GM18505 (cell line): Measurements from ENCODE around the gene HOXB6.

ENCODE experiments used
- ATAC-seq: cut with Tn5 transposase; IDR thresholded peaks from one replicate; pipeline ENCODE4 v1.9.1; 2021; ENCODE audit not compliant: unreplicated experiment
- POLR2A ChIP-seq: IDR thresholded peaks from 4 replicates; pipeline ENCODE4 v1.6.1; 2011; ENCODE audit warnings: borderline replicate concordance; ENCODE audit not compliant: insufficient read depth, insufficient read length; ENCODE audit errors: extremely low read depth

Gene HOXB6

DNA sequence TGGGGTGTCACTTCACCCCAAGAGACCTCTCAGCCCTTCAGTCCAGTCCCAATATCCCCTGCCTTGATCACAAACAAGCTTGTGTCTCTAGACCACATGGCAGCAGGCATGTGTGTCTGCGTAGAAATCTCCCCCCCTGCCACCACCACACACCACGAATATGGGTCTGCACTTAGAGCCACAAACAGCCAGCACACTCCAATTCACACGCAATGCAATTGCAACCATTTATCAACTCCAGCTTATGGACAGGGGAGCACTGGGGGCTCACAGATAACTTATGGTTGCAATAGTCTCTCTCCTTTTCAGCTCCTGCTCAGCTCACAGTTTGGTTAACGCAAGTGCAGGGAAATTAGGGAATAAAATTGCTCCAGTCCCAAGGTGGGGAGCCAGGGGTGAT lies 18.8 kb upstream of the HOXB6 start:
- ATAC-seq: no peak
- no peak for TF ChIP-seq POLR2A

DNA sequence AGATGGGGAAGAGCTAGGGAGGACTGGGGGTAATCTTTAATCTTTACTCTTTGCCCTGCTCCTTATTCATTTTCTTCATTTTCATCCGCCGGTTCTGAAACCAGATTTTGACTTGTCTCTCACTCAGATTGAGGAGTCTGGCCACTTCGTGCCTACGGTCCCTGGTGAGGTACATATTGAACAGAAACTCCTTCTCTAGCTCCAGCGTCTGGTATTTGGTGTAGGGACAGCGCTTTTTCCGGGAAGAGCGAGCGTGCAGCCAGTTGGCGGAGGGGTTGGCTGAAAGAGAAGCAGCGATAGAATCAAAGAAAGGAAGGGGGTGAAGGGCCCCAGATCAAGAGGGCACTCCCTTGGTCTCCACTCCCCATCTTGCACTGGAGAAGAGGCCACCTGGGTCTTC lies 18.1 kb upstream of the HOXB6 start:
- no peak for ATAC-seq
- no peak for TF ChIP-seq POLR2A

DNA sequence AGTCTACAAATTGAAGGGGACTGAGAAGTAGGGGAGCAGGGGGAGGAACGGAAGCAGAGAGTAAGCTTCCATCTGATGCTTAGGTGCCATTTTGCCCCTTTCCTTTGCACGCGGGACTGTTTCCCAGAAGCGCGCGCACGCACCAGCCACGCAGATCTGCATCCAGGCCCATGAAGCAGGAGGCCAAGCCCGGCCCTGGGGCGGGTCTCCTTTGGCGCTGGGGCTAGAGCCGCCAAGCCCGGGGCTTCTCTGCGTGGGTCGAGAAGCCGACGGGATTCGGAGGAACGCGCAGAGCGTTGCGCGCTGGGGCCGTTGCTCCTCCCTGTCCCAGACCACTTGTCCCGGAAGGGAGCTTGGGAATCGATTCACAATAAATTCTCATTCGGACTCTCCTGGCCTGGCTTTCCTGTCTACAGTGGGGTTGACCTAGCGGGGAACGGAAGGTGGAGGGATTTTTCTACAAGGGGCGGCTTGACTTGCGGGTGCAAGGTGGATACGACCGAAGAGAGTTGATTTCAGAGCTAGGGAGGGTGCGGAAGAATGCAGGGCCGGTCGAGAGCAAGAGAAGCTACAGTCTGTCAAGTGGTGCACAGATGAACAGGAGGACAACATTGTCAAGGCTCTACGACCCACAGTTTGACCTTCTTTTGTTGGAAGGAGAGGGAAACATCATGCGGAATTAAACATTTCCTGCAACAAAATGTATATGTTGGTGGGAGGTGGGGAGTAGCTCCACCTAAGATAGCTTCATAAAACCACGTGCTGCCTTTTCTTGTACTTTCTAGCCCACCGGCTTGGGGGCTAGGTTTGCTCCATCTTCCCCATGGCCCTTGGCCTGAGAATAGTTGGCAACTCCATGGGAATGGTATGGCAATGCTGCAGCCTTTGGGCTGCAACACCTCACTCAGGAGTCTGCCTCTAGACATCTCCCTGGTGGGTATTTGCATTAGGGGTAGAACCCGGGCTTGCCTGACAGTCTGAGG lies 16.9 kb upstream of the HOXB6 start:
- TF ChIP-seq POLR2A: no peak
- ATAC-seq: no peak

DNA sequence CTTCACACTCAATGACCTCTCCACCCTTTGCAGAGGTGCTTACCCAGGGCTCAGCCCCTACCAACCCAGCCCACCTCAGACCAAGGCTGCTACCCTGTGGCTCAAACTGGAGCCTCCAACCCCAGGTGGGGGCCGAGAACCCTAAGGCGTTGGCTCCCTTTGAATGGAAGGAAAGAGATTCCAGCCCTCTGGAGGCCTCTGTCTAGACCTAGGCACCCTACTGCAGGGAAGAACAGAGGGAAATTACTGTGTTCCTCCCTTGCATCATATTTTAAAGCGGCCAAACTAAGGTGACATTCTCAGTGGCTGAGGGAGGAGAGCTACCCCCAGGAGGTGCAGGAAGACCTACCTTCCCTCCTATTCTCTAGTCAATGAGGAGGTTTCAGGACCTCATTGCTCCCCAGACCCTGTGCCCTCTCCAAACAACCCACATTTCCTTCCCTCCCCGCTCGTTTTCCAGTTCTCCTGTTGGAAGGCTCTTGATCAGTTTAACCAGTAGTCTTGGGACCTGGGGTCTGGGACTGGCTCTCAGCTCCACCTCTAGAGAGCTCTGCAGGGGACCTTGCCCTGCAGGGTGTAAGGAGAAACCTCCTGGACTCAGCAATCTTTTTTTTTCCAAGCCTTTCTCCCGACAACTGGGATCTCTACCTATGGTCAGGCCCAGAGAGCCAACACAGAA lies 15.8 kb upstream of the HOXB6 start:
- no peak for ATAC-seq
- no peak for TF ChIP-seq POLR2A

DNA sequence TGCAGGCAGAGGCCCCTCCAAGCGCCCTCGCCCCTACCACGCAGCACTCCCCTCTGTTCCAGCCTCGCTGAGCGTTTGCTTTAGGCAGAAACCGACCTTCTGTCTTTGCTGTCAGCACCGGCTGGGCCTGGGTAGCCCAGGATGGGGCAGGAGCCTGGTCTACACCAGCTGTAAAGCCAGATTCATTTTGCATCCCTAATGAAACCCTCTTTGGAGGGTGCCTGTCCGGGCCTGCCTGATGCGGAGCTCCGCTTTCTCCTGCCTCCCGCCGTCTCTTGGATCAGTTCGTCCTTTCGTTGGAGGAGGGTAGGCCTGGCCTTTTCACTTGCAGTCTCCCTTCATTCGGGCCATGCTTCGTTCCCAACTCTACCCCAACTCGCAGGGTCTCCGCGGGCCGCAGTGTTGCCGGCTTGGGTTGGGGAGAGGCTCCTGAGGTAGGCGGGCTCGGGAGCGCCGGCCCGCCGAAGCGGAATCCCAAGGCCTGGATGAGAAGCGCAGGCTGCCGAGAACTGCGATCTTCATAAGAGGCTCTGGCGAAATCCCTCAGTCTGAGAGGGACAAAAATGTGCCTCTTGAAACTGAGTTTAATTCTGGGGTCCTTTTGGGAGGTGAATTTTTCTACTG lies 15.2 kb upstream of the HOXB6 start:
- ATAC-seq: no peak
- TF ChIP-seq POLR2A: no peak

DNA sequence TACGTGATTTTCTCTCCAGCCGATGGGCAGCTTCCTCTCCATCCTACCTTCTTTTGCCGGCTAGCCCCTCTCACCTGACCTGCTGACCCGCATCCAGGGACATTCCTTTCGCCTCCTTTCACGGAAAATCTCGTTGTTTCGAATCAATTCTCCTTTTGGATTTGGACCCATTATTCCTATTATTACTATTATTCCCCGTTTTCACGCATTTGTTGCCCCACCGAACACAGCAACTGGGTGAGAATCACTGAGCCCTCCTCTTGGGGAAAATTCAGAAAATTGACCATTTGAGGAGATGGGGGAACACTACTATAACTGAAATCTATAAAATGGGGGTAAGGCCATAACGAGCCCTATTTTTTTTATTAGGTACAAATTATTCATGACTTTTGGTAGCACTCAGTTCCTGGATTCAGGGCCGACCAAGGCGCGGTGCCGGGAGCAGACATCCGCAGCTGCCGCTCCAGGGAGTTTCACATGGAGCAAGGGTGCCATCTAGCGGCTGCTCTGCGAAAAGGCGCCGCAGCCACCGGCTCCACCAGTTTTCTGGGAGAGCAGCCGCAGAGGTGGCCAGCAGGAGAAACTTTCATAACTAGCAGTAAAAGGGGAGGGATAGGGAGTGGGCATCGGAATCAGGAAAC lies 13.6 kb upstream of the HOXB6 start:
- no peak for TF ChIP-seq POLR2A
- no peak for ATAC-seq

DNA sequence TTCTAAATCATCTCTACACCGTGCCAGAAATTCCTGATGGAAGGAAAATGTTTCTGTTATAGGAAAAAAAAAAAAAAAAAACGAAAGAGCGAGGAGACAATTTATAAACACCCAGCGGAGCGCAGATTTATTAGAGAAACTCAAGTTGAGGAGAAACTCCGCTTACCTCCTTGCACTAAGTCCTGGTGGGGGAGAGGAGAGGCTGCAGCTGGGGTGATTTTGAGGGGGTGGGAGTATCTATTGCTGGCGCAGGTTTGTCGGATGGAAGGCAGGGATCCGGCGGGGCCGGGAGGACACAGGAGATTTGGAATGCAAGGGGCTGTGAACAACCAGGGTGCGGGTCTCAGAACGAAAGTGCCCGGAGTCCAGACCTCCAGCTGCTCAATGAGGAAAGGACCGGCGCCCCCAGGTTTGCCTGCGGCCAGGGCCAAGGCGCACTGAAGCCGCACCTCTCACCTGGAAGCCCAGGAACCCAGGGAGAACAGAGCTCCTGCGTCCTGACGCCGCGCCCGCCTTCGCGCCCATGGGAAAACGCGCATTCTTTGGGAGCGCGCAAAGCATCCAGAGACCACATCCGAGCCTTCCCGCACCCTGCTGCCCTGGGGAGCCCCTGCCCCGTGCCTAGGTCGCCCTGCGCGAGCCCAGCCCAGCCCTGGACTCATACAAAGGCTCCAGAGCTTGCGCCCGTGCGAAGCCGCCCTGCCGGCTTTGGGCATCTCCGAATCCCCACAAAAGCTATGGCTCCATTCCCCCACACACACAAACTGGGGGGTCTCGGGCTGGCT lies 12.9 kb upstream of the HOXB6 start:
- TF ChIP-seq POLR2A: no peak
- no peak for ATAC-seq

DNA sequence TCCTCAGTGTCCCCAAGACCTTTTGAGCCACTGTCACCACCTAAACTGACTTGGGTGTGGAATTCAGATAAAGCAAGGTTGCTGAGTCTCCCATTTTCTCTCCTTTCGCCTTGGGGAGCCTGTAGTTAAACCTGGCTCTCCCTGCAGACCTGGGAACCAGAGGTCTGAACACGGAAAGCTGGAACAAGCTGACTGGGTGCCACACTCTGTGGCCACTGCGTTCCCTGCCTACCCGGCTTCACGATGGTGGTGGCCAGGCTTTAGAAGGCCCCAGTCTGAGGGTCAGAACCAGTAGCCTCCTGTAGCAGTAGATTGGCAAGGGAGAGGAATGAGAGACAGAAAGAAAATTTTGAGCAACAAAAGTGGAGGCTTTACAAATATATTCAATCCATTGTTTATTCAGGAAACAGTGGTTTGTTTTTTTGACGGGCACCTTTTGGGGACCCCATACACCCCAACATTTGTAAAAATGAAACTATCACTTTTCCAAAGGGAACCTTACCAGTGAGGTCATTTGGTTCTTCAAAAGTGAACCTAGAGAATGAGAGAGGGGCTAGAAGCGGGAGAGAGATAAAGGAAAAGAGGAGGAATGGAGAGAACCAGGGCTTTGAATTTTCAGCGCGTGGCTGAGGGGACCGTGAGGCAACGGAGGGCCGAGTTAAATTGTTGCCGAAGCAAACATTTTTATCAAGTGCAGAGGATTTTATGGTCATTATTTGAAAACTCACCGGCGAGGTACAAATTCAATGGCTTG lies 12.1 kb upstream of the HOXB6 start:
- ATAC-seq: no peak
- TF ChIP-seq POLR2A: no peak

DNA sequence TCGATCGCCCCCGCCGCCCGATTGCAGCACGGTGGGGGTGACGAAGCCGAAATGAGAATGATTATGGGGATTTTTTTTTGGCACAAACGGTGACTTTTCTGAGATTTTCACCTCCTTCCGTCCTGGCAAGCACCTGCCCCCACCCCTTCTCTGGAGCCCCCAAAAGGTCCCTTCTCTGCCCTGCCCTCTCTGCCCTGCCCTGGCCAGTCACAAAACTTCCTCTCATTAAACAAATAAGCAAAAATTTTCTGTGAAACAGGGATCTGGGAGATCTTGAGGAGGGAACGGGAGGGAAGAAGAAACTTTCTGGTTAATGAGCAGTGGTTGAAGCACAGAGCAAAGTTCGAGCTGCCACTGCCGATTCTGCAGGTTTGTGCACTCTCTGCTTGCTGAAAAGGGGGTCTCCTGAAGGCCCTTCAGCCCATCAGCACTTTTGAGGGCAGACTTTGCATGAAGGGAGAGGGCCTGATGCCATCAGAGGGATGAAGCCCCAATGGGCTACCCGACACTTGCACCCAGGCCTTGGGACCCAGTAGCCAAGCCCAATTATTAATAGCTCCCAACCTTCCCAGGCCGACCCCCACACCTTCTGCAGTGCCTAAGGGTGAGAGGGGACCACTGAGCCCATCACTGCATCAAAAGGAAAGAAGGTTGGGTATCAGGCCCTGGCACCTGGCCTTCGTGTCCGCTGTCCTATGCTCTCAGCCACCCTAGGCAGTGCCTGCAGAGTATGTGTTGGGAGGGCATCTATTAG lies 11.4 kb upstream of the HOXB6 start:
- ATAC-seq: no peak
- TF ChIP-seq POLR2A: no peak

DNA sequence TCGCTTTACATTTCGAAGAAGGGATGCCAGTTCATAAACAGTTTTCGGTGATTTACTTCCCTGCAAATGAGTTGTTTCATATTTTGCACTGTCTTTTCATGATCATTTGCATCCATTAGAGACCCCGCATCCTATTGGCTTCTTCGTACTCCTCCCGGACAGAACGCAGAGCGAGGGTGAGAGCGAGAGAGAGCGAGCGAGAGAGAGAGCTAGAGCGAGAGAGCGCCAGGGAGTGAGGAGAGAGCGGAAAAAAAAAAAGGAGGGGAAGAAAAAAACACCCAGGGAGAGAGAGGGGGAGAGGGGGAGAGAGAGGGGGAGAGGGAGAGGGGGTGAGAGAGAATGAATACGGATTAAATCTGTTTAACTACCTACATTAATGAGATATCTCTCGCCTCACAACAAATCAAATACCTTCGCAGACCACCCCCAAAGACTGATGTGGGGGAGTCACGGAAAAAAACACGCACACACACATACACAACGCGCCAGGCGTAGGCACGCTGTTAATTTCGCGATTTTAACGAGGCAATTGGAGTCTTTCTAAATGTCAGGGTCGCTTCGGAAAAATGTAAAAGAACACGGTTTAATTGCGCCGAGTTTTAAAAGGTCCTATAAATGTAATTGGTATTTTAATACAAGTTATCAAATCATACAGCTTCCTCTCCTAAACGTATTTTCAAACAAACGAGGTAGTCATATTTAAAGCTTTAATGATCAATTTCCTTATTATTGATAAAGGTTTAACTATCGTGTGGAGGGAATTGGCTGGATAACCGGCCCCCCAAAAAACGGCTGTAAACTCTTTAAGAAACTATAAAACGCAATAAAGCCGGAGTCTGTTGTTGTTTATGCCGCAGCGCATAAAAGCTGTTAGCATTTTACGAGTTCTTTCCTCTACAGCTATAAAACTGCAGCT lies 10.5 kb upstream of the HOXB6 start, which contains the start of gene HOXB8:
TSS of gene HOXB8 (minus strand) at position 246 of the 916 bp plus-strand sequence. CDS start 588 bp downstream, outside the sequence.
- TF ChIP-seq POLR2A: no peak
- ATAC-seq: no peak
